MCF 10A (cell line): ENCODE results near the gene TMC3. TPM values are rescaled to one million over a fixed set of nuclear protein-coding genes. Genes with fewer than 3 reads are reported as not detected.

ENCODE experiments used
- BruUV-seq: library from RNA; stranded (reverse); fragments of 400-500 nt; replicated peaks from 2 replicates; lab custom pipeline; 2021; lab: Mats Ljungman, UMichigan
- CTCF ChIA-PET: fragments of 300-600 bp; sonication (Branson Sonifier 250); formaldehyde crosslinking; extraction: SDS; loops from one replicate; lab custom pipeline; 2021; ENCODE audit warnings: antibody characterized with exemption, inconsistent platforms; lab: Yijun Ruan, JAX
- POLR2A ChIA-PET: fragments of 300-600, 350-650 bp; sonication (Branson Sonifier 250); formaldehyde crosslinking; extraction: SDS; loops from one replicate; lab custom pipeline; 2020; ENCODE audit warnings: antibody characterized with exemption, inconsistent platforms; lab: Yijun Ruan, JAX
- DNase-seq: peaks from one replicate; pipeline ENCODE4 v3.0.0-alpha.2; 2018; ENCODE audit not compliant: unreplicated experiment
- H3K27ac Mint-ChIP-seq: one replicate; pipeline ENCODE4 v1.8.0; 2022; ENCODE audit warnings: mild to moderate bottlenecking, low read depth, mixed read lengths; ENCODE audit not compliant: unreplicated experiment
- H3K27me3 Mint-ChIP-seq: one replicate; pipeline ENCODE4 v1.8.0; 2022; ENCODE audit warnings: mixed read lengths; ENCODE audit not compliant: insufficient read depth, unreplicated experiment
- H3K36me3 Mint-ChIP-seq: one replicate; pipeline ENCODE4 v1.8.0; 2022; ENCODE audit warnings: mild to moderate bottlenecking, moderate library complexity, mixed read lengths; ENCODE audit not compliant: insufficient read depth, unreplicated experiment
- H3K4me1 Mint-ChIP-seq: one replicate; pipeline ENCODE4 v1.8.0; 2022; ENCODE audit warnings: mixed read lengths; ENCODE audit not compliant: insufficient read depth, unreplicated experiment
- H3K4me3 Mint-ChIP-seq: one replicate; pipeline ENCODE4 v1.8.0; 2022; ENCODE audit warnings: mild to moderate bottlenecking, moderate library complexity, mixed read lengths; ENCODE audit not compliant: unreplicated experiment
- H3K9me3 Mint-ChIP-seq: one replicate; pipeline ENCODE4 v1.8.0; 2022; ENCODE audit warnings: mixed read lengths; ENCODE audit not compliant: unreplicated experiment
- CTCF ChIP-seq: fragments of 200-600 bp; IDR thresholded peaks from one replicate; pipeline ENCODE4 v1.8.0; 2022; ENCODE audit warnings: antibody characterized with exemption, mild to moderate bottlenecking; ENCODE audit not compliant: unreplicated experiment
- intact Hi-C: fragments of 100-400 bp; cut with micrococcal nuclease; formaldehyde crosslinking; loops from 2 replicates; pipeline ENCODE4 v1.14.1; 2022
- total RNA-seq: library from RNA; stranded (reverse); gene quantifications from 2 replicates; pipeline ENCODE4 v1.2.3, GENCODE V29; 2022

TMC3 gene
- total RNA-seq, 1 experiment from 2014 or later, result not detected

- no peaks in the 10 kb centered on the region for H3K27me3 Mint-ChIP-seq
- ChIA-PET CTCF (interaction anchor here (0.5 to 2.4 kb wide), 7 partner anchors 8 to 1174 kb away, joined by 3 to 9 read pairs (median 3); no protein-coding TSS in a partner anchor), POLR2A (interaction anchor here (0.6 to 2.1 kb wide), 4 partner anchors 9 to 47 kb away, joined by 3 to 11 read pairs (median 6); no protein-coding TSS in a partner anchor)
- H3K4me1 Mint-ChIP-seq, result peaks cover 22% of the 10 kb centered on the region
- no peak overlapping the region for H3K27ac Mint-ChIP-seq
- H3K9me3 Mint-ChIP-seq, result no peaks in the 10 kb centered on the region
- no peak overlapping the region for H3K4me3 Mint-ChIP-seq
- DNase-seq, result no peak
- TF ChIP-seq CTCF, result no peak
- intact Hi-C loops, result no loop called here
- no TSS peak for BruUV-seq
- peaks cover 1% of the 10 kb centered on the region for H3K36me3 Mint-ChIP-seq
Observed at GRCh38 chr15:81327516-81327915, 46.5 kb downstream of the TMC3 start.

- POLR2A ChIA-PET, result interaction anchor here (2.0 to 2.1 kb wide), 2 partner anchors 10 to 12 kb away, joined by 6 to 11 read pairs; no protein-coding TSS in a partner anchor
- CTCF ChIA-PET, result interaction anchor here (0.7 to 2.4 kb wide), 4 partner anchors 9 to 52 kb away, joined by 3 to 9 read pairs (median 4); no protein-coding TSS in a partner anchor
- DNase-seq, result no peak
- Mint-ChIP-seq H3K4me1 (peaks cover 26% of the 10 kb centered on the region), H3K27ac (no peak overlapping the region), H3K9me3 (no peaks in the 10 kb centered on the region), H3K4me3 (no peak overlapping the region), H3K27me3 (no peaks in the 10 kb centered on the region), H3K36me3 (peaks cover 6% of the 10 kb centered on the region)
- no TSS peak for BruUV-seq
- TF ChIP-seq CTCF, result no peak
- intact Hi-C loops, result no loop called here
Observed at GRCh38 chr15:81326466-81327212, 47.4 kb downstream of the TMC3 start.

GRCh38 chr15:81323944-81324881 lies 49.8 kb downstream of the TMC3 start, which contains the start of gene STARD5:
Gene STARD5 (minus strand): TSS chr15:81324141. CDS start chr15:81324099, 42 bp downstream.
- ChIA-PET POLR2A (interaction anchor here (0.7 to 1.9 kb wide), 13 partner anchors 11 to 650 kb away, joined by 3 to 11 read pairs (median 4); no protein-coding TSS in a partner anchor), CTCF (interaction anchor here (0.5 to 1.8 kb wide), 4 partner anchors 11 to 816 kb away, joined by 3 to 4 read pairs (median 3); no protein-coding TSS in a partner anchor)
- peak within 1 kb of the TSS; percentile 80 for H3K4me3 Mint-ChIP-seq
- peaks cover 26% of the 10 kb centered on the region for H3K4me1 Mint-ChIP-seq
- no peaks in the 10 kb centered on the region for H3K27me3 Mint-ChIP-seq
- BruUV-seq, result TSS peak; percentile 42
- TF ChIP-seq CTCF, result no peak
- intact Hi-C loops, result loop anchor here (1.0 kb wide), 1 partner anchor 27 kb away; no protein-coding TSS in a partner anchor
- H3K36me3 Mint-ChIP-seq, result peaks cover 6% of the 10 kb centered on the region
- DNase-seq, result peak; percentile 97
- peak within 1 kb of the TSS; percentile 32 for H3K27ac Mint-ChIP-seq
- H3K9me3 Mint-ChIP-seq, result no peaks in the 10 kb centered on the region
